Esophagus squamous epithelium (tissue), 4 donors: ENCODE results near the gene SUCLG2.

ENCODE experiments used
- POLR2A ChIP-seq, 4 donors: fragments of 450-650 bp; IDR thresholded peaks; one replicate each; pipeline ENCODE4 v1.6.1; 2017; ENCODE audit warnings: antibody characterized with exemption in 4 of 4, mild to moderate bottlenecking in 4 of 4, moderate library complexity in 3 of 4
- TF ChIP-seq, protein P1 (sequence below), 6 experiments: fragments of 450-650 bp in 4 of 6; fragments of 200-600 bp in 2 of 6; sonication (generic) in 2 of 6; IDR thresholded peaks; one replicate each; pipeline ENCODE4 v1.5.1; 2016 to 2019; ENCODE audit warnings: antibody characterized with exemption in 6 of 6, mild to moderate bottlenecking in 4 of 6, moderate library complexity in 4 of 6

DNA sequence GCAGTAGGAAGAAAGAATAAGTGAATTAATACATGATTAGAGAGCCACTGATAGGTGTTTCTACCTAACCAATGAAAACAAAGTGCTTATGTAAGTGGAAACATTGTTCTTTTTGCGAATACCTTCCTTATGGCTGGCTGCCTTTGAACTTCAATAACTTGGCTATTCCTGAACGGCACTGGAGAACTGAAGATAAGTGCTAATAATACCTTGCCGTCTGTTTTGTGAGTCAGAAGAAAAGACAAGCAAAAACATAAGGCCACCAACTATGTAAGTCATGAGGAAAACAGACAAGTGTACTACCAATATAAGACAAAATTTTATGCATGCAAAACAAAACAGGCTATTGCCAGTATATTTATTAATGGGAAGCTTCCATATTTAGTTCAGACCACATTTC lies 160.6 kb downstream of the SUCLG2 start:
- TF ChIP-seq, protein P1, sequence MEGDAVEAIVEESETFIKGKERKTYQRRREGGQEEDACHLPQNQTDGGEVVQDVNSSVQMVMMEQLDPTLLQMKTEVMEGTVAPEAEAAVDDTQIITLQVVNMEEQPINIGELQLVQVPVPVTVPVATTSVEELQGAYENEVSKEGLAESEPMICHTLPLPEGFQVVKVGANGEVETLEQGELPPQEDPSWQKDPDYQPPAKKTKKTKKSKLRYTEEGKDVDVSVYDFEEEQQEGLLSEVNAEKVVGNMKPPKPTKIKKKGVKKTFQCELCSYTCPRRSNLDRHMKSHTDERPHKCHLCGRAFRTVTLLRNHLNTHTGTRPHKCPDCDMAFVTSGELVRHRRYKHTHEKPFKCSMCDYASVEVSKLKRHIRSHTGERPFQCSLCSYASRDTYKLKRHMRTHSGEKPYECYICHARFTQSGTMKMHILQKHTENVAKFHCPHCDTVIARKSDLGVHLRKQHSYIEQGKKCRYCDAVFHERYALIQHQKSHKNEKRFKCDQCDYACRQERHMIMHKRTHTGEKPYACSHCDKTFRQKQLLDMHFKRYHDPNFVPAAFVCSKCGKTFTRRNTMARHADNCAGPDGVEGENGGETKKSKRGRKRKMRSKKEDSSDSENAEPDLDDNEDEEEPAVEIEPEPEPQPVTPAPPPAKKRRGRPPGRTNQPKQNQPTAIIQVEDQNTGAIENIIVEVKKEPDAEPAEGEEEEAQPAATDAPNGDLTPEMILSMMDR (IDR thresholded peaks at IDR 0.05) = no peak
- no peak for TF ChIP-seq POLR2A (IDR thresholded peaks at IDR 0.05)
